CD14-positive monocyte (primary cell): Measurements from ENCODE around the gene ADGRL4. TPM values are rescaled to one million over a fixed set of nuclear protein-coding genes. Genes with fewer than 3 reads are reported as not detected.

ENCODE experiments used
- DNase-seq, 3 donors: peaks; one replicate each; pipeline ENCODE4 v3.0.0-alpha.2; 2011 to 2022
- H2AFZ ChIP-seq: 2 replicates; pipeline ENCODE4 v1.6.0; 2012; ENCODE audit warnings: mild to moderate bottlenecking, low read depth, low read length, inconsistent platforms; ENCODE audit not compliant: insufficient read depth, poor library complexity, severe bottlenecking
- H3K27ac ChIP-seq, 2 donors: 1 replicate in 1 of 2; 2 replicates in 1 of 2; pipeline ENCODE4 v1.5.1; 2012 to 2013; ENCODE audit warnings: low read length in 2 of 2, control low read depth in 1 of 2, inconsistent platforms in 1 of 2, low read depth in 1 of 2, mild to moderate bottlenecking in 1 of 2
- H3K27me3 ChIP-seq, 2 donors: one replicate each; pipeline versions ENCODE4 v1.6.0 to v1.6.1; 2011 to 2013; ENCODE audit warnings: low read length in 2 of 2; ENCODE audit not compliant: control insufficient read depth in 2 of 2, insufficient read depth in 2 of 2
- H3K36me3 ChIP-seq, 2 donors: replicated peaks in 1 of 2; 1 replicate in 1 of 2; 2 replicates in 1 of 2; pipeline versions ENCODE4 v1.5.1 to v1.6.1; 2012 to 2013; ENCODE audit warnings: low read length in 2 of 2, control low read depth in 1 of 2, inconsistent platforms in 1 of 2, mild to moderate bottlenecking in 1 of 2; ENCODE audit not compliant: insufficient read depth in 2 of 2, control insufficient read depth in 1 of 2
- H3K4me1 ChIP-seq, 2 donors: 1 replicate in 1 of 2; 2 replicates in 1 of 2; pipeline versions ENCODE4 v1.5.1 to v1.6.1; 2012 to 2013; ENCODE audit warnings: low read length in 2 of 2, control low read depth in 1 of 2, inconsistent platforms in 1 of 2, mild to moderate bottlenecking in 1 of 2, moderate library complexity in 1 of 2; ENCODE audit not compliant: insufficient read depth in 2 of 2, control insufficient read depth in 1 of 2
- H3K4me2 ChIP-seq: replicated peaks from 2 replicates; pipeline ENCODE3; 2012; ENCODE audit warnings: low read length, moderate library complexity, mild to moderate bottlenecking; ENCODE audit not compliant: poor library complexity, severe bottlenecking; ENCODE audit errors: extremely low read depth
- H3K4me3 ChIP-seq, 3 experiments: fragments of 200-600 bp in 1 of 3; sonication (generic) in 1 of 3; replicated peaks in 1 of 3; 1 replicate in 2 of 3; 2 replicates in 1 of 3; pipeline ENCODE4 v1.5.1; 2011 to 2013; ENCODE audit warnings: low read length in 3 of 3, mild to moderate bottlenecking in 3 of 3, control low read depth in 2 of 3, low read depth in 2 of 3, inconsistent platforms in 1 of 3, moderate library complexity in 1 of 3
- H3K79me2 ChIP-seq: 2 replicates; pipeline ENCODE4 v1.6.0; 2012; ENCODE audit warnings: mild to moderate bottlenecking, control low read depth, inconsistent platforms, low read length, moderate library complexity; ENCODE audit not compliant: insufficient read depth
- H3K9ac ChIP-seq: 2 replicates; pipeline ENCODE4 v1.6.0; 2017; ENCODE audit warnings: low read length, mild to moderate bottlenecking; ENCODE audit not compliant: insufficient read depth, poor library complexity, severe bottlenecking
- H3K9me3 ChIP-seq, 2 donors: replicated peaks in 1 of 2; 1 replicate in 1 of 2; 2 replicates in 1 of 2; pipeline versions ENCODE4 v1.5.1 to v1.6.1; 2012 to 2013; ENCODE audit warnings: low read length in 2 of 2, control low read depth in 1 of 2; ENCODE audit not compliant: control insufficient read depth in 1 of 2, insufficient read depth in 1 of 2
- H4K20me1 ChIP-seq: 2 replicates; pipeline ENCODE4 v1.6.0; 2012; ENCODE audit warnings: mild to moderate bottlenecking, low read length, control low read depth, moderate library complexity; ENCODE audit not compliant: insufficient read depth
- H3K27ac Mint-ChIP-seq, 7 donors: one replicate each; pipeline ENCODE4 v1.8.0; 2020; ENCODE audit warnings: mild to moderate bottlenecking in 7 of 7, mixed read lengths in 7 of 7, moderate library complexity in 6 of 7, inconsistent platforms in 2 of 7
- H3K27me3 Mint-ChIP-seq, 3 donors: one replicate each; pipeline ENCODE4 v1.8.0; 2021 to 2022; ENCODE audit warnings: low read depth in 3 of 3, mild to moderate bottlenecking in 3 of 3, mixed read lengths in 3 of 3, moderate library complexity in 3 of 3, inconsistent platforms in 1 of 3
- H3K36me3 Mint-ChIP-seq, 2 donors: one replicate each; pipeline ENCODE4 v1.8.0; 2020; ENCODE audit warnings: mixed read lengths in 2 of 2, inconsistent platforms in 1 of 2, mild to moderate bottlenecking in 1 of 2
- H3K4me1 Mint-ChIP-seq: one replicate; pipeline ENCODE4 v1.8.0; 2020; ENCODE audit warnings: mild to moderate bottlenecking, mixed read lengths
- H3K4me3 Mint-ChIP-seq, 2 donors: one replicate each; pipeline ENCODE4 v1.8.0; 2020; ENCODE audit warnings: mild to moderate bottlenecking in 2 of 2, mixed read lengths in 2 of 2, moderate library complexity in 1 of 2
- H3K9me3 Mint-ChIP-seq, 7 donors: one replicate each; pipeline ENCODE4 v1.8.0; 2020 to 2022; ENCODE audit warnings: mixed read lengths in 7 of 7, mild to moderate bottlenecking in 6 of 7, moderate library complexity in 6 of 7, inconsistent platforms in 2 of 7
- CTCF ChIP-seq: fragments of 200-600 bp; IDR thresholded peaks from one replicate; pipeline ENCODE4 v1.8.0; 2022; ENCODE audit warnings: antibody characterized with exemption, mild to moderate bottlenecking
- WGBS: methylation state at CpG from one replicate; pipeline ENCODE4 v1.1.5; 2013; ENCODE audit warnings: missing lambda C conversion rate; ENCODE audit not compliant: insufficient coverage; 5-methylcytosine and 5-hydroxymethylcytosine counted together
- intact Hi-C, 2 donors: fragments of 100-400 bp; cut with micrococcal nuclease; formaldehyde crosslinking; loops; one replicate each; pipeline versions ENCODE4 v1.15.0 to v1.15.1; 2023
- polyA plus RNA-seq, 3 donors: library from polyadenylated mRNA; depleted of rRNA in 1 of 3; unstranded in 2 of 3; stranded (reverse) in 1 of 3; fragments of 300-500 nt in 2 of 3; fragments of >200 nt in 1 of 3; fragmentation: Illumina TruSeq in 2 of 3; gene quantifications; 1 replicate in 2 of 3; 2 replicates in 1 of 3; pipeline ENCODE4 v1.2.3, GENCODE V29; 2012 to 2021

ADGRL4 gene
- polyA plus RNA-seq, 3 donors, result not detected

- no peak for TF ChIP-seq CTCF
- Histone ChIP-seq H3K9ac (no peak overlapping the region), H2AFZ (peak overlapping the region; percentile 51), H3K27ac (peak overlapping the region in 1 of 2 donors; percentile 24), H3K4me1 (no peaks in the 10 kb centered on the region), H3K36me3 (no peaks in the 10 kb centered on the region), H3K27me3 (no peaks in the 10 kb centered on the region), H3K4me2 (peak overlapping the region; percentile 54), H3K9me3 (peaks cover 5 to 7% of the 10 kb centered on the region in 2 donors), H4K20me1 (no peaks in the 10 kb centered on the region), H3K4me3 (peak overlapping the region; percentile 42 to 67 (median 51)), H3K79me2 (no peaks in the 10 kb centered on the region)
- WGBS, result 31% methylated on average over 2 of the region's 4 CpGs
- intact Hi-C loops, result no loop called here
- Mint-ChIP-seq H3K9me3 (peaks cover 1 to 10% (median 3%) of the 10 kb centered on the region in 7 donors), H3K4me1 (peaks cover 9% of the 10 kb centered on the region), H3K27ac (peak overlapping the region in 5 of 7 donors; percentile 31 to 73 (median 47)), H3K4me3 (peak overlapping the region; percentile 73 to 84), H3K27me3 (no peaks in the 10 kb centered on the region), H3K36me3 (no peaks in the 10 kb centered on the region)
- peak in 2 of 3 donors; percentile 15 to 20 for DNase-seq
Observed at GRCh38 chr1:79052829-79053449, 46.4 kb upstream of the ADGRL4 start.

DNA sequence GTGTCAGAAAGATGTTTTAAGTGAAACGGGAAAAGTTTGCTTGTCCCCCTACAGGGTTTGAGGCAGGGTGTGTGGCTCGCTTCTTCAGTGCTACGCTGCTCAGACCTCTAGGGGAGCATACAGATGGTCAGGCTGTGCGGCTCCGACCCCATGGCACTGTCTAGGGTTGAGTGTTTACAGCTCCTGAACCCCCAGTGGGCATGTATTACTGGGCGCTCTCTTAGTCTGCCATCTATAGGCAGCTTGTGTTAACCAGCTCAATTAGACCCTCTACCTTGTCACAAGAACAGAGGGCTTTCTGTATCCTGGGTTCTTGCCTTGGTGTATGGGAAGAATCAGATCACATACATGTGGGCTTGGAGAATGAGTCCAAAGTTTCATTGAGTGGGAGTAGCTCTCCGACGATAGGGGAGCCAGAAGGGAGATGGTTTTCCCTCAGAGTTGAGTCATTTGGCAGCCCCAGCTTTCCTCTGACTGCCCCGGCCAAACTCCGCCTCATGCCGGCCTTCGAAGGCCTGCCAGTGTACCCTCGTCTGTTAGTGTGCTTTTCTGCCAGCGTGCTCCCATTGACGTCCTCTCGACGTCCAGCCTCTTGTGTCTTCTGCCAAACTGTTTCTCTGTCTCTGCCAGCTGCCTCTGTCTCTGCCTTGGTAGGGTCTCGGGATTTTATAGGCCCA is 38.6 kb upstream of the ADGRL4 start:
- Mint-ChIP-seq H3K4me1 (peaks cover 15% of the 10 kb centered on the region), H3K4me3 (no peak overlapping the region), H3K27me3 (peaks cover 0 to 1% (median 0%) of the 10 kb centered on the region in 3 donors), H3K27ac (peak overlapping the region in 1 of 7 donors; percentile 2), H3K36me3 (no peaks in the 10 kb centered on the region), H3K9me3 (peaks cover 0 to 2% (median 0%) of the 10 kb centered on the region in 7 donors)
- peaks cover 0 to 4% of the 10 kb centered on the region in 2 donors for H3K4me1 ChIP-seq
- H3K9ac ChIP-seq, result no peak overlapping the region
- H2AFZ ChIP-seq, result no peak overlapping the region
- H3K36me3 ChIP-seq, result no peaks in the 10 kb centered on the region
- intact Hi-C loops, result no loop called here
- H3K27me3 ChIP-seq, result no peaks in the 10 kb centered on the region
- TF ChIP-seq CTCF, result no peak
- 94% methylated on average over 17 of the region's 18 CpGs for WGBS
- H3K4me3 ChIP-seq, result no peak overlapping the region
- H3K4me2 ChIP-seq, result no peak overlapping the region
- DNase-seq, result no peak
- H3K9me3 ChIP-seq, result no peaks in the 10 kb centered on the region
- no peak overlapping the region for H3K27ac ChIP-seq
- no peaks in the 10 kb centered on the region for H3K79me2 ChIP-seq
- H4K20me1 ChIP-seq, result no peaks in the 10 kb centered on the region
